GM19193 (cell line): ENCODE results near the gene SPG21.

Experiments
- POLR2A ChIP-seq: IDR thresholded peaks from 4 replicates; pipeline ENCODE4 v1.6.1; 2011; ENCODE audit not compliant: insufficient read depth, insufficient read length; ENCODE audit errors: extremely low read depth

Gene SPG21

GRCh38 chr15:65008983-65009382 is 19.3 kb upstream of the SPG21 start:
- no peak for TF ChIP-seq POLR2A

GRCh38 chr15:65006876-65007275 is 17.2 kb upstream of the SPG21 start:
- TF ChIP-seq POLR2A = no peak

- no peak for TF ChIP-seq POLR2A
These were observed 15.3 kb upstream of the SPG21 start for GRCh38 chr15:65004993-65005392.

GRCh38 chr15:64997745-64998375 is 8.1 kb upstream of the SPG21 start:
- no peak for TF ChIP-seq POLR2A

- TF ChIP-seq POLR2A = no peak
These were observed 7.4 kb upstream of the SPG21 start for GRCh38 chr15:64997066-64997465.

- TF ChIP-seq POLR2A = no peak
These were observed 3.6 kb upstream of the SPG21 start for GRCh38 chr15:64993290-64993689.

GRCh38 chr15:64991536-64992135 is 1.9 kb upstream of the SPG21 start:
- no peak for TF ChIP-seq POLR2A

GRCh38 chr15:64990168-64990470 is 405 bp upstream of the SPG21 start:
- no peak for TF ChIP-seq POLR2A

GRCh38 chr15:64987136-64987535 is 2.6 kb downstream of the SPG21 start:
- no peak for TF ChIP-seq POLR2A

- TF ChIP-seq POLR2A = no peak
These were observed 4.2 kb downstream of the SPG21 start for GRCh38 chr15:64985366-64986033.

- TF ChIP-seq POLR2A = no peak
These were observed 7.2 kb downstream of the SPG21 start for GRCh38 chr15:64982472-64982871.

GRCh38 chr15:64981812-64982431 is 7.8 kb downstream of the SPG21 start:
- no peak for TF ChIP-seq POLR2A

- no peak for TF ChIP-seq POLR2A
These were observed 10.4 kb downstream of the SPG21 start for GRCh38 chr15:64979252-64979710.

- TF ChIP-seq POLR2A = no peak
These were observed 14.3 kb downstream of the SPG21 start for GRCh38 chr15:64975390-64975789.

GRCh38 chr15:64970698-64971097 is 19.0 kb downstream of the SPG21 start:
- TF ChIP-seq POLR2A = no peak

GRCh38 chr15:64969401-64969800 is 20.3 kb downstream of the SPG21 start:
- no peak for TF ChIP-seq POLR2A
